Measurements from ENCODE around the gene CEP250. TPM values are rescaled to one million over a fixed set of nuclear protein-coding genes. Genes with fewer than 3 reads are reported as not detected.

Gene CEP250
- total RNA-seq, 1 donor from 2014 or later = 15.3 TPM

- H3K4me3 ChIP-seq = no peak overlapping the region
- H3K27ac ChIP-seq (replicated peaks) = no peak overlapping the region
- no peak for DNase-seq
- H3K27me3 ChIP-seq (ENCODE audit: low read depth) = no peaks in the 10 kb centered on the region
- H3K4me1 ChIP-seq = no peaks in the 10 kb centered on the region
- H3K9me3 ChIP-seq (replicated peaks) = no peaks in the 10 kb centered on the region
- intact Hi-C loops (cut with micrococcal nuclease) = no loop called here
- peaks cover 69% of the 10 kb centered on the region for H3K36me3 ChIP-seq
- TF ChIP-seq CTCF (IDR thresholded peaks at IDR 0.05; ENCODE audit: borderline replicate concordance) = peak; percentile 84
Measured at GRCh38 chr20:35463455-35464300, 8.3 kb downstream of the CEP250 start.

- intact Hi-C loops (cut with micrococcal nuclease) = no loop called here
- H3K4me1 ChIP-seq = no peaks in the 10 kb centered on the region
- H3K27ac ChIP-seq (replicated peaks) = no peak overlapping the region
- H3K27me3 ChIP-seq (ENCODE audit: low read depth) = no peaks in the 10 kb centered on the region
- H3K9me3 ChIP-seq (replicated peaks) = no peaks in the 10 kb centered on the region
- no peak overlapping the region for H3K4me3 ChIP-seq
- no peak for TF ChIP-seq CTCF (IDR thresholded peaks at IDR 0.05; ENCODE audit: borderline replicate concordance)
- peak; percentile 40 for DNase-seq
- H3K36me3 ChIP-seq = peaks cover 78% of the 10 kb centered on the region
Measured at GRCh38 chr20:35465976-35466375, 10.6 kb downstream of the CEP250 start.

- DNase-seq = no peak
- Histone ChIP-seq H3K4me3 (no peak overlapping the region), H3K27me3 (ENCODE audit: low read depth) (no peaks in the 10 kb centered on the region), H3K4me1 (no peaks in the 10 kb centered on the region), H3K27ac (replicated peaks) (no peak overlapping the region), H3K9me3 (replicated peaks) (no peaks in the 10 kb centered on the region), H3K36me3 (peaks cover 77% of the 10 kb centered on the region)
- intact Hi-C loops (cut with micrococcal nuclease) = no loop called here
- TF ChIP-seq CTCF (IDR thresholded peaks at IDR 0.05; ENCODE audit: borderline replicate concordance) = no peak
Measured at GRCh38 chr20:35466856-35467255, 11.5 kb downstream of the CEP250 start.

GRCh38 chr20:35467339-35468224 is 12.2 kb downstream of the CEP250 start:
- H3K36me3 ChIP-seq = peaks cover 77% of the 10 kb centered on the region
- no peak overlapping the region for H3K4me3 ChIP-seq
- no peak overlapping the region for H3K27ac ChIP-seq (replicated peaks)
- TF ChIP-seq CTCF (IDR thresholded peaks at IDR 0.05; ENCODE audit: borderline replicate concordance) = no peak
- DNase-seq = no peak
- no peaks in the 10 kb centered on the region for H3K27me3 ChIP-seq (ENCODE audit: low read depth)
- intact Hi-C loops (cut with micrococcal nuclease) = no loop called here
- H3K4me1 ChIP-seq = no peaks in the 10 kb centered on the region
- no peaks in the 10 kb centered on the region for H3K9me3 ChIP-seq (replicated peaks)

GRCh38 chr20:35468671-35469334 is 13.4 kb downstream of the CEP250 start:
- Histone ChIP-seq H3K4me1 (no peaks in the 10 kb centered on the region), H3K9me3 (replicated peaks) (no peaks in the 10 kb centered on the region), H3K4me3 (no peak overlapping the region), H3K27ac (replicated peaks) (no peak overlapping the region), H3K36me3 (peaks cover 88% of the 10 kb centered on the region), H3K27me3 (ENCODE audit: low read depth) (no peaks in the 10 kb centered on the region)
- intact Hi-C loops (cut with micrococcal nuclease) = no loop called here
- no peak for TF ChIP-seq CTCF (IDR thresholded peaks at IDR 0.05; ENCODE audit: borderline replicate concordance)
- no peak for DNase-seq
